ENCODE data around the gene PSMA7. TPM values are rescaled to one million over a fixed set of nuclear protein-coding genes. Genes with fewer than 3 reads are reported as not detected.

The PSMA7 gene
- total RNA-seq, 1 donor from 2014 or later: 233 TPM

GRCh38 chr20:62089393-62089792, 53.8 kb downstream of the PSMA7 start:
- intact Hi-C loops (cut with micrococcal nuclease): no loop called here
- Histone ChIP-seq H3K9me3 (replicated peaks) (no peaks in the 10 kb centered on the region), H3K4me1 (no peaks in the 10 kb centered on the region), H3K27me3 (ENCODE audit: low read depth) (peaks cover 34% of the 10 kb centered on the region), H3K36me3 (no peaks in the 10 kb centered on the region), H3K4me3 (no peak overlapping the region), H3K27ac (replicated peaks) (no peak overlapping the region)
- DNase-seq: no peak
- TF ChIP-seq, protein P1, sequence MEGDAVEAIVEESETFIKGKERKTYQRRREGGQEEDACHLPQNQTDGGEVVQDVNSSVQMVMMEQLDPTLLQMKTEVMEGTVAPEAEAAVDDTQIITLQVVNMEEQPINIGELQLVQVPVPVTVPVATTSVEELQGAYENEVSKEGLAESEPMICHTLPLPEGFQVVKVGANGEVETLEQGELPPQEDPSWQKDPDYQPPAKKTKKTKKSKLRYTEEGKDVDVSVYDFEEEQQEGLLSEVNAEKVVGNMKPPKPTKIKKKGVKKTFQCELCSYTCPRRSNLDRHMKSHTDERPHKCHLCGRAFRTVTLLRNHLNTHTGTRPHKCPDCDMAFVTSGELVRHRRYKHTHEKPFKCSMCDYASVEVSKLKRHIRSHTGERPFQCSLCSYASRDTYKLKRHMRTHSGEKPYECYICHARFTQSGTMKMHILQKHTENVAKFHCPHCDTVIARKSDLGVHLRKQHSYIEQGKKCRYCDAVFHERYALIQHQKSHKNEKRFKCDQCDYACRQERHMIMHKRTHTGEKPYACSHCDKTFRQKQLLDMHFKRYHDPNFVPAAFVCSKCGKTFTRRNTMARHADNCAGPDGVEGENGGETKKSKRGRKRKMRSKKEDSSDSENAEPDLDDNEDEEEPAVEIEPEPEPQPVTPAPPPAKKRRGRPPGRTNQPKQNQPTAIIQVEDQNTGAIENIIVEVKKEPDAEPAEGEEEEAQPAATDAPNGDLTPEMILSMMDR (IDR thresholded peaks at IDR 0.05; ENCODE audit: borderline replicate concordance): no peak

DNA sequence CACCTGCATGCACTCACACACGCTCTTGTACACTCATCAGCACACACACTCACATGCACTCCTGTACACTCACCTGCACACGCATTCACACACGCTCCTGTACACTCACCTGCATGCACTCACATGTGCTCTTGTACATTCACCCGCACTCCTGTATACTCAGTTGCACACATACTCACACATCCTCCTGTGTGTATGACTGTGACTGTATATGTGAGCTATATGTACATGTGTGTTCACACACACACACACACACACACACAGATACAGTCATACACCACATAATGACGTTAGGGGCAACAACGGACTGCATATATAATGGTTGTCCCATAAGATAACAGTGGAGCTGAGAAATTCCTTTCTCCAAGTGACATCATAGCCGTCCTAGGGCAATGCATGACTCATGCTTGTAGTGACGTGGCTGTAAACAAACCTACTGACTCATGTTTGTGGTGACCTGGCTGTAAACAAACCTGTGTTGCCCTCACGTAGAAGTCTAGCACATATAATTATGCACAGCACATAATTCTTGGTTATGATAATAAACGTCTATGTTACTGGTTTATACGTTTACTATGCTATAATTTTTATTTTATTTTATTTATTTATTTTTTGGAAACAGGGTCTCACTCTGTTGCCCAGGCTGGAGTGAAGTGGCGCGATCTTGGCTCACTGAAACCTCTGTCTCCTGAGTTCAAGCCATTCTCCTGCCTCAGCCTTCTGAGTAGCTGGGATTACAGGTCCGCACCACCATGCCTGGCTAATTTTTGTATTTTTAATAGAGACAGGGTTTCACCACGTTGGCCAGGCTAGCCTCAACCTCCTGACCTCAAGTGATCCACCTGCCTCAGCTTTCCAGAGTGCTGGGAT, 54.7 kb downstream of the PSMA7 start:
- H3K27ac ChIP-seq (replicated peaks): no peak overlapping the region
- intact Hi-C loops (cut with micrococcal nuclease): no loop called here
- no peak for DNase-seq

GRCh38 chr20:62087632-62088031, 55.6 kb downstream of the PSMA7 start:
- TF ChIP-seq, protein P1 (IDR thresholded peaks at IDR 0.05; ENCODE audit: borderline replicate concordance): no peak
- Histone ChIP-seq H3K4me3 (no peak overlapping the region), H3K27ac (replicated peaks) (no peak overlapping the region), H3K4me1 (no peaks in the 10 kb centered on the region), H3K36me3 (no peaks in the 10 kb centered on the region), H3K9me3 (replicated peaks) (no peaks in the 10 kb centered on the region), H3K27me3 (ENCODE audit: low read depth) (peaks cover 34% of the 10 kb centered on the region)
- intact Hi-C loops (cut with micrococcal nuclease): no loop called here
- no peak for DNase-seq

More for the DNA sequence above, 54.7 kb downstream of the PSMA7 start:
- H3K9me3 ChIP-seq (replicated peaks): no peaks in the 10 kb centered on the region
- H3K4me1 ChIP-seq: no peaks in the 10 kb centered on the region
- H3K36me3 ChIP-seq: no peaks in the 10 kb centered on the region
- H3K4me3 ChIP-seq: no peak overlapping the region
- TF ChIP-seq, protein P1 (IDR thresholded peaks at IDR 0.05; ENCODE audit: borderline replicate concordance): no peak
- H3K27me3 ChIP-seq (ENCODE audit: low read depth): peaks cover 34% of the 10 kb centered on the region

DNA sequence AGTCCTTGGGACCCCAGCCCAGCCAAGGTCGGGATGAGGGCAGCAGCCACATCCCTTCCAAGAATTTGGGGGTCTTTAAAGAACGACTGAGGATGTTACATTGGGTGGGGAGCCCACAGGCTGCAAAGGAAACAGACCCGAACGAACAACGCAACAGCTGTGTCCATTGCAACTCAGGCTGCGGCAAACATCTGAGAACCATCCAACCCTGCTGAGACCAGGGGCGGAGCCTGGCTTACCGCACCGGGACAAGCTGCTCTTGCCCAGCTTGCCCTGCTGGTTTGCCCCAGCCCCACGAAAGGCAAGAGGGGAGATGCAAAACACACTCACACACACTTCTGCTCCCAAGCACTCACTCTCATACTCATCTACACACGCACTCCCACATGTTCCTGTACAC, 56.0 kb downstream of the PSMA7 start:
- Histone ChIP-seq H3K9me3 (replicated peaks) (no peaks in the 10 kb centered on the region), H3K27me3 (ENCODE audit: low read depth) (peaks cover 34% of the 10 kb centered on the region), H3K27ac (replicated peaks) (no peak overlapping the region), H3K4me1 (no peaks in the 10 kb centered on the region), H3K4me3 (no peak overlapping the region), H3K36me3 (no peaks in the 10 kb centered on the region)
- no peak for DNase-seq
- intact Hi-C loops (cut with micrococcal nuclease): no loop called here
- TF ChIP-seq, protein P1 (IDR thresholded peaks at IDR 0.05; ENCODE audit: borderline replicate concordance): no peak

Other genes starting within 250 kb of the PSMA7 start
- 11.8 TPM for gene TAF4, start 77.5 kb downstream of the PSMA7 start, total RNA-seq
- gene LSM14B, start 20.9 kb downstream of the PSMA7 start, total RNA-seq: 51.6 TPM
- gene SS18L1, start 375 bp upstream of the PSMA7 start, total RNA-seq: 9.0 TPM
- gene MTG2, start 39.6 kb upstream of the PSMA7 start, total RNA-seq: 25.9 TPM
- gene HRH3, start 76.9 kb upstream of the PSMA7 start, total RNA-seq: not detected
- gene OSBPL2, start 95.1 kb upstream of the PSMA7 start, total RNA-seq: 55.3 TPM
- gene ADRM1, start 159.6 kb upstream of the PSMA7 start, total RNA-seq: 70.5 TPM
- 70.9 TPM for gene LAMA5, start 223.9 kb upstream of the PSMA7 start, total RNA-seq
- gene RPS21, start 243.7 kb upstream of the PSMA7 start, total RNA-seq: 661 TPM